ENCODE results near the gene DMC1.
A peak's percentile ranks its signal among the peaks of the same experiment; 100 is the strongest.
"Not testable (repeated sequence)": the region's sequence is repeated elsewhere in the genome, so short reads cannot be mapped to it uniquely, and the experiment has no call there.

DMC1 gene

GRCh38 chr22:38569972-38570778 is at the start of gene DMC1:
Gene DMC1 (minus strand): TSS chr22:38570183. CDS start chr22:38568256, 1,927 bp downstream.
- peaks cover 13% of the 10 kb centered on the region for H3K4me1 ChIP-seq (ENCODE audit: low read length)
- peak within 1 kb of the TSS; percentile 98 for H2AFZ ChIP-seq (ENCODE audit: low read length)
- H3K9me3 ChIP-seq (replicated peaks; ENCODE audit: insufficient read depth, low read length), result no peaks in the 10 kb centered on the region
- H3K27ac ChIP-seq (ENCODE audit: low read length), result peak within 1 kb of the TSS; percentile 81
- no peak for TF ChIP-seq EZH2 (optimal IDR thresholded peaks at IDR 0.05; ENCODE audit: low read depth, low read length)
- no peak for TF ChIP-seq EZH2phosphoT487 (IDR thresholded peaks at IDR 0.05; ENCODE audit: low read length)
- TF ChIP-seq CTCF (IDR thresholded peaks at IDR 0.05; ENCODE audit: low read length), result no peak
- H3F3A ChIP-seq (ENCODE audit: insufficient read depth, low read length), result peaks cover 14% of the 10 kb centered on the region
- no peaks in the 10 kb centered on the region for H3K9me2 ChIP-seq (replicated peaks; ENCODE audit: insufficient read depth, low read length)
- 0 out of 2 replicates have a peak, but pooled peaks cover 3% of the 10 kb centered on the region for H3K79me2 ChIP-seq (ENCODE audit: low read length)
- peak; percentile 96 for DNase-seq
- peak within 1 kb of the TSS; percentile 92 for H3K9ac ChIP-seq (ENCODE audit: low read length)
- no peaks in the 10 kb centered on the region for H3K36me3 ChIP-seq (replicated peaks; ENCODE audit: insufficient read depth, low read length)
- H3K27me3 ChIP-seq (replicated peaks; ENCODE audit: insufficient read depth, low read length), result no peaks in the 10 kb centered on the region
- H3K4me3 ChIP-seq (ENCODE audit: low read length), result peak within 1 kb of the TSS; percentile 80
- H3K4me2 ChIP-seq (ENCODE audit: low read depth, low read length), result peak within 1 kb of the TSS; percentile 99
- H4K20me1 ChIP-seq (ENCODE audit: insufficient read depth, low read length), result no peaks in the 10 kb centered on the region

- no peaks in the 10 kb centered on the region for H3K36me3 ChIP-seq (replicated peaks; ENCODE audit: insufficient read depth, low read length)
- H3K79me2 ChIP-seq (ENCODE audit: low read length), result no peaks in the 10 kb centered on the region
- no peaks in the 10 kb centered on the region for H3F3A ChIP-seq (ENCODE audit: insufficient read depth, low read length)
- H4K20me1 ChIP-seq (ENCODE audit: insufficient read depth, low read length), result no peaks in the 10 kb centered on the region
- no peak overlapping the region for H3K27ac ChIP-seq (ENCODE audit: low read length)
- H3K9ac ChIP-seq (ENCODE audit: low read length), result no peak overlapping the region
- H3K4me3 ChIP-seq (ENCODE audit: low read length), result no peak overlapping the region
- H3K9me3 ChIP-seq (replicated peaks; ENCODE audit: insufficient read depth, low read length), result no peaks in the 10 kb centered on the region
- no peak for TF ChIP-seq CTCF (IDR thresholded peaks at IDR 0.05; ENCODE audit: low read length)
- TF ChIP-seq EZH2phosphoT487 (IDR thresholded peaks at IDR 0.05; ENCODE audit: low read length), result no peak
- no peak for TF ChIP-seq EZH2 (optimal IDR thresholded peaks at IDR 0.05; ENCODE audit: low read depth, low read length)
- DNase-seq, result no peak
- H3K27me3 ChIP-seq (replicated peaks; ENCODE audit: insufficient read depth, low read length), result no peaks in the 10 kb centered on the region
- no peaks in the 10 kb centered on the region for H3K9me2 ChIP-seq (replicated peaks; ENCODE audit: insufficient read depth, low read length)
- no peaks in the 10 kb centered on the region for H3K4me1 ChIP-seq (ENCODE audit: low read length)
- no peak overlapping the region for H2AFZ ChIP-seq (ENCODE audit: low read length)
- H3K4me2 ChIP-seq (ENCODE audit: low read depth, low read length), result no peak overlapping the region
Observed at GRCh38 chr22:38618682-38619081, 48.7 kb upstream of the DMC1 start.

- Histone ChIP-seq H3K4me1 (ENCODE audit: low read length) (no peaks in the 10 kb centered on the region), H3K4me3 (ENCODE audit: low read length) (no peak overlapping the region), H3K27ac (ENCODE audit: low read length) (no peak overlapping the region), H2AFZ (ENCODE audit: low read length) (no peak overlapping the region), H3K9me3 (replicated peaks; ENCODE audit: insufficient read depth, low read length) (no peaks in the 10 kb centered on the region), H3K9ac (ENCODE audit: low read length) (no peak overlapping the region), H4K20me1 (ENCODE audit: insufficient read depth, low read length) (no peaks in the 10 kb centered on the region), H3K4me2 (ENCODE audit: low read depth, low read length) (no peak overlapping the region), H3K79me2 (ENCODE audit: low read length) (no peaks in the 10 kb centered on the region), H3K27me3 (replicated peaks; ENCODE audit: insufficient read depth, low read length) (no peaks in the 10 kb centered on the region), H3K36me3 (replicated peaks; ENCODE audit: insufficient read depth, low read length) (no peaks in the 10 kb centered on the region), H3K9me2 (replicated peaks; ENCODE audit: insufficient read depth, low read length) (no peaks in the 10 kb centered on the region), H3F3A (ENCODE audit: insufficient read depth, low read length) (no peaks in the 10 kb centered on the region)
- TF ChIP-seq EZH2 (optimal IDR thresholded peaks at IDR 0.05; ENCODE audit: low read depth, low read length), result no peak
- TF ChIP-seq EZH2phosphoT487 (IDR thresholded peaks at IDR 0.05; ENCODE audit: low read length), result no peak
- no peak for TF ChIP-seq CTCF (IDR thresholded peaks at IDR 0.05; ENCODE audit: low read length)
- no peak for DNase-seq
Observed at GRCh38 chr22:38618258-38618657, 48.3 kb upstream of the DMC1 start.

GRCh38 chr22:38615064-38615405 is 45.1 kb upstream of the DMC1 start:
- not testable (repeated sequence) for H3K9ac ChIP-seq (ENCODE audit: low read length); H3K4me3 ChIP-seq (ENCODE audit: low read length); H3K27me3 ChIP-seq (replicated peaks; ENCODE audit: insufficient read depth, low read length); H3K27ac ChIP-seq (ENCODE audit: low read length); H3K4me2 ChIP-seq (ENCODE audit: low read depth, low read length); H3K36me3 ChIP-seq (replicated peaks; ENCODE audit: insufficient read depth, low read length); DNase-seq; H4K20me1 ChIP-seq (ENCODE audit: insufficient read depth, low read length); H3K9me3 ChIP-seq (replicated peaks; ENCODE audit: insufficient read depth, low read length); H3F3A ChIP-seq (ENCODE audit: insufficient read depth, low read length); H3K79me2 ChIP-seq (ENCODE audit: low read length); H3K4me1 ChIP-seq (ENCODE audit: low read length); H2AFZ ChIP-seq (ENCODE audit: low read length); H3K9me2 ChIP-seq (replicated peaks; ENCODE audit: insufficient read depth, low read length)
